ENCODE data around the gene RHBDL1.

DNA sequence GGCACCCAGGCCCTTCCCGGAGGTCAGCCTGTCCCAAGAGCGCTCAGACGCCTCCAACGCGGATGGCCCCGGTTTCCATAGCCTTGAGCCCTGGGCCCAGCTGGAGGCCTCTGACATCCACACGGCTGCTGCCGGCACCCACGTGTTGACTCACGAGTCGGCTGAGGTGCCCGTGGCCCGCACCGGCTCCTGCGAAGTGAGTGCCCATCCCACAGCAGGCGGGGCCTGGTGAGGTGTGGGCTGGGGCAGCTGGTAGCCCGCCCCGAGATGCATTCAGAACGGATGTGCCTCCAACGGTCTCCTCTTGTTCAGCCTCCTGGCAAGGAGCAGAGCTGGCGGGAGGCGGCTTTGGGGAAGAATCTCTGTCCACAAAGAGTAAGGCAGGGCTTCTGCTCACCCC lies 23.6 kb upstream of the RHBDL1 start:
- TF ChIP-seq, protein P1, sequence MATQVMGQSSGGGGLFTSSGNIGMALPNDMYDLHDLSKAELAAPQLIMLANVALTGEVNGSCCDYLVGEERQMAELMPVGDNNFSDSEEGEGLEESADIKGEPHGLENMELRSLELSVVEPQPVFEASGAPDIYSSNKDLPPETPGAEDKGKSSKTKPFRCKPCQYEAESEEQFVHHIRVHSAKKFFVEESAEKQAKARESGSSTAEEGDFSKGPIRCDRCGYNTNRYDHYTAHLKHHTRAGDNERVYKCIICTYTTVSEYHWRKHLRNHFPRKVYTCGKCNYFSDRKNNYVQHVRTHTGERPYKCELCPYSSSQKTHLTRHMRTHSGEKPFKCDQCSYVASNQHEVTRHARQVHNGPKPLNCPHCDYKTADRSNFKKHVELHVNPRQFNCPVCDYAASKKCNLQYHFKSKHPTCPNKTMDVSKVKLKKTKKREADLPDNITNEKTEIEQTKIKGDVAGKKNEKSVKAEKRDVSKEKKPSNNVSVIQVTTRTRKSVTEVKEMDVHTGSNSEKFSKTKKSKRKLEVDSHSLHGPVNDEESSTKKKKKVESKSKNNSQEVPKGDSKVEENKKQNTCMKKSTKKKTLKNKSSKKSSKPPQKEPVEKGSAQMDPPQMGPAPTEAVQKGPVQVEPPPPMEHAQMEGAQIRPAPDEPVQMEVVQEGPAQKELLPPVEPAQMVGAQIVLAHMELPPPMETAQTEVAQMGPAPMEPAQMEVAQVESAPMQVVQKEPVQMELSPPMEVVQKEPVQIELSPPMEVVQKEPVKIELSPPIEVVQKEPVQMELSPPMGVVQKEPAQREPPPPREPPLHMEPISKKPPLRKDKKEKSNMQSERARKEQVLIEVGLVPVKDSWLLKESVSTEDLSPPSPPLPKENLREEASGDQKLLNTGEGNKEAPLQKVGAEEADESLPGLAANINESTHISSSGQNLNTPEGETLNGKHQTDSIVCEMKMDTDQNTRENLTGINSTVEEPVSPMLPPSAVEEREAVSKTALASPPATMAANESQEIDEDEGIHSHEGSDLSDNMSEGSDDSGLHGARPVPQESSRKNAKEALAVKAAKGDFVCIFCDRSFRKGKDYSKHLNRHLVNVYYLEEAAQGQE (IDR thresholded peaks at IDR 0.05; ENCODE audit: borderline replicate concordance), result no peak
- TF ChIP-seq EZH2 (IDR thresholded peaks at IDR 0.05; ENCODE audit: borderline replicate concordance, insufficient read depth, low read length, poor library complexity, severe bottlenecking) (no peak), TAF1 (IDR thresholded peaks at IDR 0.05; ENCODE audit: low read depth) (no peak)
- TF ChIP-seq, protein P2, sequence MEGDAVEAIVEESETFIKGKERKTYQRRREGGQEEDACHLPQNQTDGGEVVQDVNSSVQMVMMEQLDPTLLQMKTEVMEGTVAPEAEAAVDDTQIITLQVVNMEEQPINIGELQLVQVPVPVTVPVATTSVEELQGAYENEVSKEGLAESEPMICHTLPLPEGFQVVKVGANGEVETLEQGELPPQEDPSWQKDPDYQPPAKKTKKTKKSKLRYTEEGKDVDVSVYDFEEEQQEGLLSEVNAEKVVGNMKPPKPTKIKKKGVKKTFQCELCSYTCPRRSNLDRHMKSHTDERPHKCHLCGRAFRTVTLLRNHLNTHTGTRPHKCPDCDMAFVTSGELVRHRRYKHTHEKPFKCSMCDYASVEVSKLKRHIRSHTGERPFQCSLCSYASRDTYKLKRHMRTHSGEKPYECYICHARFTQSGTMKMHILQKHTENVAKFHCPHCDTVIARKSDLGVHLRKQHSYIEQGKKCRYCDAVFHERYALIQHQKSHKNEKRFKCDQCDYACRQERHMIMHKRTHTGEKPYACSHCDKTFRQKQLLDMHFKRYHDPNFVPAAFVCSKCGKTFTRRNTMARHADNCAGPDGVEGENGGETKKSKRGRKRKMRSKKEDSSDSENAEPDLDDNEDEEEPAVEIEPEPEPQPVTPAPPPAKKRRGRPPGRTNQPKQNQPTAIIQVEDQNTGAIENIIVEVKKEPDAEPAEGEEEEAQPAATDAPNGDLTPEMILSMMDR (IDR thresholded peaks at IDR 0.05; ENCODE audit: poor library complexity, severe bottlenecking), result no peak
